H1 (cell line): ENCODE data around the gene DPP10. TPM values are rescaled to one million over a fixed set of nuclear protein-coding genes. Genes with fewer than 3 reads are reported as not detected.

ENCODE experiments used
- CTCF ChIA-PET: fragments of 300-600 bp; sonication (Branson Sonifier 250); formaldehyde crosslinking; loops from one replicate; lab custom pipeline; 2021; ENCODE audit not compliant: partially characterized antibody; lab: Charles Lee
- POLR2A ChIA-PET: fragments of 300-600 bp; sonication (Branson Sonifier 250); formaldehyde crosslinking; loops from one replicate; lab custom pipeline; 2021; ENCODE audit warnings: inconsistent platforms; ENCODE audit not compliant: partially characterized antibody; lab: Charles Lee
- DNase-seq, 2 experiments: peaks; one replicate each; pipeline versions ENCODE4 v3.0.0 to v3.0.0-alpha.2; 2010 to 2022; ENCODE audit warnings: low spot score in 2 of 2, low read depth in 1 of 2, mixed read lengths in 1 of 2
- FAIRE-seq: peaks from 2 replicates; lab custom pipeline; 2011; peaks lifted over from hg19 to GRCh38; lab: Jason Lieb, UNC
- H2AFZ ChIP-seq: 2 replicates; pipeline ENCODE4 v1.8.1; 2012; ENCODE audit warnings: low read length, inconsistent platforms
- H2AK5ac ChIP-seq: 2 replicates; pipeline ENCODE4 v1.6.1; 2013; ENCODE audit warnings: low read depth, low read length
- H2BK120ac ChIP-seq: replicated peaks from 2 replicates; pipeline ENCODE3; 2013; ENCODE audit warnings: low read depth, low read length, inconsistent platforms
- H2BK12ac ChIP-seq: 2 replicates; pipeline ENCODE4 v1.6.1; 2013; ENCODE audit warnings: low read depth, low read length
- H2BK15ac ChIP-seq: 2 replicates; pipeline ENCODE4 v1.6.1; 2013; ENCODE audit warnings: low read length
- H2BK20ac ChIP-seq: 2 replicates; pipeline ENCODE4 v1.6.1; 2013; ENCODE audit warnings: low read length
- H2BK5ac ChIP-seq: 2 replicates; pipeline ENCODE4 v1.6.1; 2013; ENCODE audit warnings: low read depth, low read length
- H3K14ac ChIP-seq: 2 replicates; pipeline ENCODE4 v1.6.1; 2013; ENCODE audit warnings: inconsistent platforms; ENCODE audit not compliant: insufficient read length
- H3K18ac ChIP-seq: 2 replicates; pipeline ENCODE4 v1.6.1; 2013; ENCODE audit warnings: low read length; ENCODE audit errors: extremely low read depth
- H3K23ac ChIP-seq: 2 replicates; pipeline ENCODE4 v1.6.1; 2013; ENCODE audit warnings: inconsistent platforms; ENCODE audit not compliant: insufficient read length
- H3K23me2 ChIP-seq: 2 replicates; pipeline ENCODE4 v1.6.1; 2013; ENCODE audit warnings: low read depth, low read length
- H3K27ac ChIP-seq: 2 replicates; pipeline ENCODE4 v1.6.1; 2011; ENCODE audit warnings: low read depth, low read length, inconsistent platforms
- H3K27me3 ChIP-seq, 4 experiments: replicated peaks in 1 of 4; 1 replicate in 1 of 4; 2 replicates in 3 of 4; pipeline versions ENCODE4 v1.6.1 to v1.8.1; 2011 to 2013; ENCODE audit warnings: low read length in 3 of 4, mild to moderate bottlenecking in 3 of 4, inconsistent platforms in 2 of 4, mixed read lengths in 2 of 4, moderate library complexity in 1 of 4; ENCODE audit not compliant: control insufficient read depth in 3 of 4, insufficient read depth in 3 of 4; ENCODE audit errors: extremely low read depth in 1 of 4
- H3K36me3 ChIP-seq, 4 experiments: 2 replicates each; pipeline versions ENCODE4 v1.6.1 to v1.8.1; 2011 to 2013; ENCODE audit warnings: mild to moderate bottlenecking in 4 of 4, low read length in 3 of 4, moderate library complexity in 2 of 4, control low read depth in 1 of 4, inconsistent platforms in 1 of 4; ENCODE audit not compliant: insufficient read depth in 4 of 4, control insufficient read depth in 2 of 4
- H3K4ac ChIP-seq: replicated peaks from 2 replicates; pipeline ENCODE3; 2013; ENCODE audit warnings: low read length, low read depth, mixed read lengths, inconsistent platforms; ENCODE audit not compliant: insufficient read length
- H3K4me1 ChIP-seq, 4 experiments: replicated peaks in 1 of 4; 1 replicate in 1 of 4; 2 replicates in 3 of 4; pipeline versions ENCODE4 v1.6.1 to v1.8.1; 2011 to 2013; ENCODE audit warnings: low read length in 3 of 4, inconsistent platforms in 2 of 4, mixed read lengths in 1 of 4; ENCODE audit not compliant: insufficient read depth in 4 of 4, control insufficient read depth in 3 of 4
- H3K4me2 ChIP-seq, 2 experiments: 2 replicates each; pipeline versions ENCODE4 v1.6.1 to v1.8.1; 2011 to 2013; ENCODE audit warnings: low read depth in 2 of 2, low read length in 2 of 2, control low read depth in 1 of 2, inconsistent platforms in 1 of 2, mild to moderate bottlenecking in 1 of 2; ENCODE audit not compliant: insufficient read depth in 1 of 2
- H3K4me3 ChIP-seq, 4 experiments: fragments of 200-600, 300-600 bp in 1 of 4; sonication (generic), shearing (Covaris generic), sonication (Bioruptor Twin) in 1 of 4; 2 replicates each; pipeline versions ENCODE4 v1.5.1 to v1.8.1; 2011 to 2016; ENCODE audit warnings: low read length in 4 of 4, low read depth in 3 of 4, control low read depth in 2 of 4, inconsistent platforms in 2 of 4, mild to moderate bottlenecking in 2 of 4, mixed read lengths in 1 of 4, moderate library complexity in 1 of 4; ENCODE audit not compliant: insufficient read depth in 2 of 4; ENCODE audit errors: extremely low read depth in 1 of 4
- H3K56ac ChIP-seq: replicated peaks from 2 replicates; pipeline ENCODE3; 2013; ENCODE audit warnings: low read depth, mild to moderate bottlenecking, mixed read lengths, low read length, inconsistent platforms; ENCODE audit not compliant: insufficient read length
- H3K79me1 ChIP-seq: 2 replicates; pipeline ENCODE4 v1.6.1; 2013; ENCODE audit warnings: low read depth, low read length, control low read depth
- H3K79me2 ChIP-seq, 2 experiments: 2 replicates each; pipeline versions ENCODE4 v1.6.1 to v1.8.1; 2012 to 2013; ENCODE audit warnings: low read length in 2 of 2, mild to moderate bottlenecking in 2 of 2, inconsistent platforms in 1 of 2; ENCODE audit not compliant: insufficient read depth in 2 of 2, control insufficient read depth in 1 of 2
- H3K9ac ChIP-seq, 4 experiments: replicated peaks in 1 of 4; 1 replicate in 1 of 4; 2 replicates in 3 of 4; pipeline versions ENCODE4 v1.6.1 to v1.8.1; 2011 to 2013; ENCODE audit warnings: low read depth in 3 of 4, low read length in 3 of 4, control low read depth in 2 of 4, mild to moderate bottlenecking in 2 of 4, moderate library complexity in 2 of 4, inconsistent platforms in 1 of 4; ENCODE audit errors: extremely low read depth in 1 of 4
- H3K9me3 ChIP-seq, 2 experiments: 2 replicates each; pipeline versions ENCODE4 v1.6.1 to v1.8.1; 2012 to 2013; ENCODE audit warnings: mild to moderate bottlenecking in 2 of 2, moderate library complexity in 2 of 2, control low read depth in 1 of 2, inconsistent platforms in 1 of 2, low read depth in 1 of 2, low read length in 1 of 2, mixed read lengths in 1 of 2; ENCODE audit not compliant: insufficient read depth in 2 of 2
- H4K20me1 ChIP-seq, 2 experiments: replicated peaks in 1 of 2; 2 replicates each; pipeline versions ENCODE3 to v1.8.1; 2011 to 2013; ENCODE audit warnings: inconsistent platforms in 2 of 2, low read length in 2 of 2, mild to moderate bottlenecking in 1 of 2; ENCODE audit not compliant: insufficient read depth in 2 of 2, control insufficient read depth in 1 of 2
- H4K5ac ChIP-seq: 2 replicates; pipeline ENCODE4 v1.6.1; 2013; ENCODE audit warnings: low read length, low read depth, mixed read lengths, inconsistent platforms; ENCODE audit not compliant: insufficient read length
- H4K8ac ChIP-seq: 2 replicates; pipeline ENCODE4 v1.8.0; 2013; ENCODE audit warnings: mild to moderate bottlenecking, moderate library complexity, low read length, inconsistent platforms; ENCODE audit not compliant: insufficient read depth; ENCODE audit errors: extremely low read depth
- H4K91ac ChIP-seq: replicated peaks from 2 replicates; pipeline ENCODE3; 2013; ENCODE audit warnings: low read length, mixed read lengths, inconsistent platforms; ENCODE audit not compliant: insufficient read length
- CBX8 ChIP-seq: fragments of 300-800, 300-1000 bp; sonication (generic); IDR thresholded peaks from 2 replicates; pipeline ENCODE4 v1.7.1; 2016; ENCODE audit warnings: low read depth, low read length, borderline replicate concordance
- CHD1 ChIP-seq: IDR thresholded peaks from 2 replicates; pipeline ENCODE4 v1.6.1; 2012; ENCODE audit warnings: low read depth, low read length, improper control_type of control experiment
- FOSL1 ChIP-seq: IDR thresholded peaks from 2 replicates; pipeline ENCODE4 v1.6.1; 2011; ENCODE audit warnings: mild to moderate bottlenecking, low read depth, low read length, moderate library complexity; ENCODE audit not compliant: insufficient read depth
- RXRA ChIP-seq: IDR thresholded peaks from 2 replicates; pipeline ENCODE4 v1.6.1; 2011; ENCODE audit warnings: low read depth, mild to moderate bottlenecking, low read length, moderate library complexity; ENCODE audit not compliant: insufficient read depth
- SIN3A ChIP-seq, 2 experiments: IDR thresholded peaks in 1 of 2; conservative IDR thresholded peaks in 1 of 2; 2 replicates each; pipeline ENCODE4 v1.6.1; 2011 to 2012; ENCODE audit warnings: low read length in 2 of 2, improper control_type of control experiment in 1 of 2, low read depth in 1 of 2, mild to moderate bottlenecking in 1 of 2
- SIRT6 ChIP-seq: IDR thresholded peaks from one replicate; pipeline ENCODE4 v1.7.1; 2012; ENCODE audit warnings: low read length, inconsistent platforms
- WGBS, 2 experiments: shearing (Covaris generic) in 1 of 2; methylation state at CpG; one replicate each; pipeline versions ENCODE4 v1.1.6 to v1.1.7; 2013 to 2015; ENCODE audit warnings: low lambda C conversion rate in 2 of 2, mixed read lengths in 2 of 2, inconsistent platforms in 1 of 2, low coverage in 1 of 2, missing lambda C conversion rate in 1 of 2; ENCODE audit not compliant: insufficient replicate concordance in 2 of 2, insufficient coverage in 1 of 2, insufficient read length in 1 of 2; ENCODE audit errors: extremely low coverage in 1 of 2, missing lambda C conversion rate in 1 of 2; 5-methylcytosine and 5-hydroxymethylcytosine counted together
- polyA plus RNA-seq, 7 experiments: library from polyadenylated mRNA; depleted of rRNA in 3 of 7; stranded (reverse) in 5 of 7; unstranded in 2 of 7; fragments of >200 nt in 5 of 7; fragments of 200-250 nt in 2 of 7; gene quantifications; 1 replicate in 5 of 7; 2 replicates in 1 of 7; 4 replicates in 1 of 7; pipeline versions ENCODE4 v1.2.1 to v1.2.3, GENCODE V29; 2011 to 2013; ENCODE audit warnings: missing spikeins in 2 of 7, mixed read lengths in 2 of 7
- total RNA-seq: library from RNA; stranded (reverse); fragmentation: NEBNext Ultra II Directional; extraction: Animal tissue kit (Norgen Biotek cat#: 25700); gene quantifications from 2 replicates; pipeline ENCODE4 v1.2.1, GENCODE V29; 2021

The DPP10 gene
- total and polyA plus RNA-seq, 2 of the 8 experiments (the other 6 are each of a cell fraction or from before 2014, with no cell fraction given) = 3.3 to 7.2 TPM

- H3K4me3 ChIP-seq = no peak overlapping the region
- no peak overlapping the region for H3K4me2 ChIP-seq
- no peaks in the 10 kb centered on the region for H3K27me3 ChIP-seq
- no peak overlapping the region for H2AFZ ChIP-seq
- H3K23me2 ChIP-seq = no peaks in the 10 kb centered on the region
- no peak overlapping the region for H3K4ac ChIP-seq
- no peaks in the 10 kb centered on the region for H3K79me2 ChIP-seq
- DNase-seq (no peak), FAIRE-seq (no peak)
- no peak overlapping the region for H3K23ac ChIP-seq
- CTCF ChIA-PET = no interaction called here
- no peak overlapping the region for H2BK20ac ChIP-seq
- no peak overlapping the region for H2BK15ac ChIP-seq
- no peak overlapping the region for H3K14ac ChIP-seq
- H2BK120ac ChIP-seq = no peak overlapping the region
- no peak overlapping the region for H2AK5ac ChIP-seq
- no peak overlapping the region for H2BK12ac ChIP-seq
- H3K18ac ChIP-seq = no peak overlapping the region
- no peak overlapping the region for H4K8ac ChIP-seq
- H3K9ac ChIP-seq = no peak overlapping the region
- H3K36me3 ChIP-seq = no peaks in the 10 kb centered on the region
- H3K27ac ChIP-seq = no peak overlapping the region
- H4K91ac ChIP-seq = no peak overlapping the region
- peaks cover 0 to 4% (median under 1%) of the 10 kb centered on the region in 4 experiments; a peak in 3 of 7 replicates for H3K4me1 ChIP-seq
- no peak overlapping the region for H3K56ac ChIP-seq
- POLR2A ChIA-PET = no interaction called here
- H2BK5ac ChIP-seq = no peak overlapping the region
- no peaks in the 10 kb centered on the region for H3K9me3 ChIP-seq
- no peaks in the 10 kb centered on the region for H4K20me1 ChIP-seq
- 96% methylated on average over 1 of the region's 1 CpG; no CpG with 5 or more reads in 1 of the 2 experiments for WGBS, 2 experiments
- no peaks in the 10 kb centered on the region for H3K79me1 ChIP-seq
- H4K5ac ChIP-seq = no peak overlapping the region
- no peak for TF ChIP-seq FOSL1
- TF ChIP-seq CHD1 = no peak
- no peak for TF ChIP-seq CBX8
- TF ChIP-seq SIRT6 = no peak
- TF ChIP-seq SIN3A (conservative IDR thresholded peaks at IDR 0.05 in 1 of 2, IDR thresholded peaks at IDR 0.05 in 1 of 2; ENCODE audit: low read depth in 1 of 2, low read length in 2 of 2) = no peak
- TF ChIP-seq RXRA = no peak
Measured at GRCh38 chr2:115290478-115290877, 848.0 kb downstream of the DPP10 start.
